ENCODE results near the gene SLC6A19.

- TF ChIP-seq CTCF (conservative IDR thresholded peaks at IDR 0.05; ENCODE audit: low read depth, low read length) (no peak), EZH2 (IDR thresholded peaks at IDR 0.05; ENCODE audit: borderline replicate concordance, low read depth, low read length, poor library complexity, severe bottlenecking) (no peak)
Measured at GRCh38 chr5:1164696-1165630, 36.4 kb upstream of the SLC6A19 start.

All from A673 (cell line).